ENCODE data around the gene MCM10. TPM values are rescaled to one million over a fixed set of nuclear protein-coding genes. Genes with fewer than 3 reads are reported as not detected.
"Not testable (repeated sequence)": the region's sequence is repeated elsewhere in the genome, so short reads cannot be mapped to it uniquely, and the experiment has no call there.

MCM10 gene
- total RNA-seq, 6 donors from 2014 or later = 0.49 to 18.6 (median 0.61) TPM; not detected in 1

DNA sequence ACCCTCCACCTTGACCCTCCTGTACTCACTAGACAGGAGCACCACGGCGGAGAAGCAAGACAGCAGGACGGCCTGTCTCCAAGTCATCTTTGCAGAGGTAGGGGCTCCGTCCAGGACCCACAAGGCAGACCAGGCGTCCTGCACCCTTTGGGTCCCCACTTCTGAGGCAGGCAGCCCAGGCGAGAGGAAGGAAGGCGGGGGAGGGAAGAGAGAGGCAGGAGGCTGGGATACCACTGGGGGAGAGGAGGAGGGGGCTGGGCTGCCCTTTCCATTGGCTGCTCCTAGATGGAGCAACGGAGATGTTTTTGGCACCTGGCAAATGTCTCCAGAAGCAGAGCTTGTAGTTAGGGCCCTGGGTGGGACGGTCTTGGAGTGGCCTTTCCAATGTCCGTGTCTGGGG lies 72.8 kb downstream of the MCM10 start, which contains the start of gene UCMA:
Gene UCMA, minus strand, starts transcription at position 203 of the 400 bp plus-strand sequence. Its CDS starts 116 bp downstream, at position 87.
- TF ChIP-seq, protein P1, sequence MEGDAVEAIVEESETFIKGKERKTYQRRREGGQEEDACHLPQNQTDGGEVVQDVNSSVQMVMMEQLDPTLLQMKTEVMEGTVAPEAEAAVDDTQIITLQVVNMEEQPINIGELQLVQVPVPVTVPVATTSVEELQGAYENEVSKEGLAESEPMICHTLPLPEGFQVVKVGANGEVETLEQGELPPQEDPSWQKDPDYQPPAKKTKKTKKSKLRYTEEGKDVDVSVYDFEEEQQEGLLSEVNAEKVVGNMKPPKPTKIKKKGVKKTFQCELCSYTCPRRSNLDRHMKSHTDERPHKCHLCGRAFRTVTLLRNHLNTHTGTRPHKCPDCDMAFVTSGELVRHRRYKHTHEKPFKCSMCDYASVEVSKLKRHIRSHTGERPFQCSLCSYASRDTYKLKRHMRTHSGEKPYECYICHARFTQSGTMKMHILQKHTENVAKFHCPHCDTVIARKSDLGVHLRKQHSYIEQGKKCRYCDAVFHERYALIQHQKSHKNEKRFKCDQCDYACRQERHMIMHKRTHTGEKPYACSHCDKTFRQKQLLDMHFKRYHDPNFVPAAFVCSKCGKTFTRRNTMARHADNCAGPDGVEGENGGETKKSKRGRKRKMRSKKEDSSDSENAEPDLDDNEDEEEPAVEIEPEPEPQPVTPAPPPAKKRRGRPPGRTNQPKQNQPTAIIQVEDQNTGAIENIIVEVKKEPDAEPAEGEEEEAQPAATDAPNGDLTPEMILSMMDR (IDR thresholded peaks at IDR 0.05) = no peak
- TF ChIP-seq EP300 (IDR thresholded peaks at IDR 0.05) = no peak
- TF ChIP-seq POLR2A (IDR thresholded peaks at IDR 0.05) = no peak
- TF ChIP-seq POLR2AphosphoS5 (IDR thresholded peaks at IDR 0.05) = no peak
- Histone ChIP-seq H3K27me3 (no peaks in the 10 kb centered on the region), H3K36me3 (no peaks in the 10 kb centered on the region), H3K27ac (no peak within 1 kb of the TSS), H3K4me3 (no peak within 1 kb of the TSS), H3K4me1 (no peaks in the 10 kb centered on the region), H3K9me3 (no peaks in the 10 kb centered on the region)
- DNase-seq (no peak), ATAC-seq (ENCODE audit: low FRiP score in 2 of 2) (no peak)
- WGBS, 2 donors = 63 to 73% methylated on average over 9 to 10 of the region's 10 CpGs

DNA sequence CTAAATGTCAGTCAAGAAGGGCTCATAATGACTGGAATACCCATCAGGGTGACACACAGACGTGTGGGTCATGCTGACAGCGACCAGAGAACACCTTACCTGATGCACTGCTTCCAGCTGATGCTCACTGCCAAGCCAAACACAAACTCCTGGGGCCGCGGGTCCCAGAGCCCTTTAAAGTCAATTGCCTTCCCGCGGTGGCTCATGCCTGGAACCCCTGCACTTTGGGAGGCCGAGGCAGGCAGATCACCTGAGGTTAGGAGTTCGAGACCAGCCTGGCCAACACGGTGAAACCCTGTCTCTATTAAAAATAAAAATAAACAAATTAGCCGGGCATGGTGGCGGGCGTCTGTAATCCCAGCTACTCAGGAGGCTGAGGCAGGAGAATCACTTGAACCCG lies 73.4 kb downstream of the MCM10 start:
- not testable (repeated sequence) for ATAC-seq (ENCODE audit: low FRiP score in 2 of 2); H3K4me1 ChIP-seq; H3K36me3 ChIP-seq; H3K27me3 ChIP-seq; H3K27ac ChIP-seq; H3K9me3 ChIP-seq; DNase-seq; H3K4me3 ChIP-seq
- WGBS, 2 donors = 81 to 92% methylated on average over 12 to 13 of the region's 13 CpGs

DNA sequence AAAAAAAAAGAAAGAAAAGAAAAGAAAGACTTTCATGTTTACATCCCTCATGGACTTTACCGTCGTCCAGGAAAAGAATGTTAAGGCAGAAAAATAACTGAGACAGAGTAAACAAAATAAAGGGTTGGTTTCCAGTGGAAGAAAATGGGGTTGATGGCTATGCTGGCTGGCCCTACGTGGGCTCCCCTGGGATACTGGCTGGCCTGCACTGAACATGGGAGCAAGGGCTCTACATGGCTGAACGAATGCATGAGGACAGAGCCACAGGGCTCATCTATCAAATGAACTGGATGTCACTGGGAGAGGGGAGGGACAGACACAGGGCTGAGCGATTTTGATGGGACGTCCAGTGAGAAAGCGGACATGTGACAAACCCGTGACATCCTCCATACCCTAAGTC lies 75.3 kb downstream of the MCM10 start:
- Histone ChIP-seq H3K27ac (no peak overlapping the region), H3K36me3 (no peaks in the 10 kb centered on the region), H3K4me3 (no peak overlapping the region), H3K4me1 (no peaks in the 10 kb centered on the region), H3K9me3 (no peaks in the 10 kb centered on the region), H3K27me3 (no peaks in the 10 kb centered on the region)
- TF ChIP-seq, protein P1 (IDR thresholded peaks at IDR 0.05) = no peak
- no peak for TF ChIP-seq POLR2A (IDR thresholded peaks at IDR 0.05)
- no peak for TF ChIP-seq POLR2AphosphoS5 (IDR thresholded peaks at IDR 0.05)
- no peak for TF ChIP-seq EP300 (IDR thresholded peaks at IDR 0.05)
- ATAC-seq (ENCODE audit: low FRiP score in 2 of 2) (no peak), DNase-seq (no peak)
- 80 to 85% methylated on average over 8 of the region's 8 CpGs for WGBS, 2 donors

DNA sequence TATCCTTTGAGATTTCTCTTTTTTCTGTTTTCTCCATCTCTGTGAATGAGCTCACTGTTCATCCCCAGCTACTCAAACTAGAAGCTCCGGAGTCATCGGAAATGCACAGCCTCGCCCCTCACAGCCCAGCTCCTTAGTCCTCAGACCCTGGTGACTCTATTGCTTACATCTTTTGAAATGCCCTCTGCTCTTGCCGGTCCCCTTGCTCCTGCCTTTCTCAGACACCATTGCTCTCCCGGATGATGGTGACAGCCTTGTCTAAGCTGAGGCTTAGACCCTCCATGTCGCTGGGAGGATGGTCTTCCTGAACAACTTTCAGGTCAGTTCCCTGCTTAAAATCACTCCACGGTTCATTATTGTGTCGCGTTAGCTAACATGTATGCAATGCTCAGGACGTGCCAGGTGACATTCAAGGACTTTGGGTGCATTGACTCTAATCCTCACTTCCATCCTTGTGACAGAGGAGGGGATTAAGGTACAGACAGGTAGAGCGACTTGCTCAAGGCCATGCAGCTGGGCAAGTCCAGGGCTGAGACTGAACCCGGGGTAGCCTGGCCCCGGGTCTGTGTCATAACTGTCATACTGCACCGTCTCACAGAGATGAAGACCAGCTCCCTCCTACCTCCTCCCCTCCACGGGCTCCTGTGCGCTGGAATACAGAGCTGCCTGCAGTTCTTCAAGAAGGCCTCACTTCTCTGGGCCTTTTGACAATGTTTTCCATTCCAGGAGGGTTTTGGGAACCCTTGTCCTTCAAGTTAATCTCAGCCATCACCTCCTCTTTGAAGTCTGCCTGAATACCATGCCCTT lies 77.1 kb downstream of the MCM10 start:
- Histone ChIP-seq H3K4me1 (no peaks in the 10 kb centered on the region), H3K27me3 (no peaks in the 10 kb centered on the region), H3K9me3 (no peaks in the 10 kb centered on the region), H3K4me3 (no peak overlapping the region), H3K36me3 (no peaks in the 10 kb centered on the region), H3K27ac (no peak overlapping the region)
- TF ChIP-seq, protein P1 (IDR thresholded peaks at IDR 0.05) = no peak
- TF ChIP-seq EP300 (IDR thresholded peaks at IDR 0.05) (no peak), POLR2A (IDR thresholded peaks at IDR 0.05) (no peak), POLR2AphosphoS5 (IDR thresholded peaks at IDR 0.05) (no peak)
- ATAC-seq (ENCODE audit: low FRiP score in 2 of 2) (no peak), DNase-seq (no peak)
- WGBS, 2 donors = 76 to 85% methylated on average over 12 to 16 of the region's 16 CpGs

DNA sequence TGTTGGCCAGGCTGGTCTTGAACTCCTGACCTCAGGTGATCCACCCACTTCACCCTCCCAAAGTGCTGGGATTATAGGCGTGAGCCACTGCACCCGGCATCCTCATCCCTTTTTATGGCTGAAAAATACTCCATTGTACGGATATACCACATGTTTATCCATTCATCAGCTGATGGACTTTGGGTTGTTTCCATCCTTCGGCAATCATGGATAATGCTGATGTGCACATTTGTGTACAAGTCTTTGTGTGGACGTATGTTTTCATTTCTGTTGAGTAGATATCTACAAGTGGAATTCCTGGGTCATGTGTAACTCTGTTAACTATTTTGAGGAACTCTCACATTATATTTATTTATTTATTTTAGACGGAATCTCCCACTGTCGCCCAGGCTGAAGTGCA lies 78.6 kb downstream of the MCM10 start:
- DNase-seq = no peak
- H3K9me3 ChIP-seq = no peaks in the 10 kb centered on the region
- H3K4me3 ChIP-seq = no peak overlapping the region
- no peaks in the 10 kb centered on the region for H3K27me3 ChIP-seq
- no peak overlapping the region for H3K27ac ChIP-seq
- 81 to 88% methylated on average over 7 of the region's 7 CpGs for WGBS, 2 donors
- no peak for ATAC-seq (ENCODE audit: low FRiP score in 2 of 2)
- H3K4me1 ChIP-seq = no peaks in the 10 kb centered on the region
- TF ChIP-seq POLR2AphosphoS5 (IDR thresholded peaks at IDR 0.05) = no peak
- TF ChIP-seq POLR2A (IDR thresholded peaks at IDR 0.05) = no peak
- TF ChIP-seq, protein P1 (IDR thresholded peaks at IDR 0.05) = no peak
- no peaks in the 10 kb centered on the region for H3K36me3 ChIP-seq
